HCT116 (cell line): ENCODE results near the gene WFDC5. TPM values are rescaled to one million over a fixed set of nuclear protein-coding genes. Genes with fewer than 3 reads are reported as not detected.

Experiments used
- ATAC-seq: fragments of 200-7000 bp; cut with Tn5 transposase; 2 replicates; pipeline ENCODE4 v1.9.1; 2020; ENCODE audit warnings: mild to moderate bottlenecking, moderate library complexity
- BruUV-seq: library from RNA; stranded (reverse); fragments of 400-500 nt; replicated peaks from 2 replicates; lab custom pipeline; 2021; lab: Mats Ljungman, UMichigan
- CTCF ChIA-PET: fragments of 300-600 bp; sonication (Branson Sonifier 250); formaldehyde crosslinking; loops from one replicate; lab custom pipeline; 2021; ENCODE audit warnings: antibody characterized with exemption; lab: Charles Lee
- POLR2A ChIA-PET: fragments of 300-600, 350-600 bp; sonication (Branson Sonifier 250); formaldehyde crosslinking; loops from one replicate; lab custom pipeline; 2021; ENCODE audit warnings: antibody characterized with exemption; lab: Charles Lee
- RAD21 ChIA-PET, 2 experiments: fragments of 300-600 bp; sonication (Branson Sonifier 250); formaldehyde crosslinking; loops; one replicate each; lab custom pipeline; 2023; ENCODE audit warnings: low total read pairs in 2 of 2; ENCODE audit not compliant: uncharacterized antibody in 2 of 2, unreplicated experiment in 2 of 2, low non-redundant PET in 1 of 2; lab: Charles Lee
- DNase-seq: peaks from one replicate; pipeline ENCODE4 v3.0.0-alpha.2; 2010; ENCODE audit warnings: low read depth, low spot score
- H2AFZ ChIP-seq: fragments of 200-600 bp; shearing (Covaris generic), sonication (generic); 2 replicates; pipeline ENCODE4 v1.6.1; 2017; ENCODE audit warnings: low read depth, mixed run types, mixed read lengths, antibody characterized with exemption, low read length; ENCODE audit not compliant: poor library complexity, severe bottlenecking
- H3K27ac ChIP-seq: 2 replicates; pipeline ENCODE4 v1.5.1; 2012; ENCODE audit warnings: low read depth, low read length
- H3K27me3 ChIP-seq: fragments of 200-600 bp; sonication (generic); 2 replicates; pipeline ENCODE4 v1.6.1; 2016; ENCODE audit warnings: mixed run types, low read length, mixed read lengths; ENCODE audit not compliant: insufficient read depth
- H3K36me3 ChIP-seq, 2 experiments: fragments of 200-500 bp in 1 of 2; fragments of 200-600 bp in 1 of 2; sonication (Bioruptor generic) in 1 of 2; sonication (generic) in 1 of 2; 2 replicates each; pipeline versions ENCODE4 v1.5.1 to v1.6.1; 2014 to 2016; ENCODE audit warnings: low read length in 2 of 2, inconsistent platforms in 1 of 2, mixed read lengths in 1 of 2, mixed run types in 1 of 2; ENCODE audit not compliant: insufficient read depth in 2 of 2, control insufficient read depth in 1 of 2
- H3K4me1 ChIP-seq, 2 experiments: fragments of 200-600 bp in 1 of 2; sonication (generic) in 1 of 2; 2 replicates each; pipeline versions ENCODE4 v1.5.1 to v1.6.1; 2012 to 2017; ENCODE audit warnings: low read length in 2 of 2, inconsistent platforms in 1 of 2, mild to moderate bottlenecking in 1 of 2, mixed read lengths in 1 of 2, mixed run types in 1 of 2, moderate library complexity in 1 of 2; ENCODE audit not compliant: insufficient read depth in 2 of 2, control insufficient read depth in 1 of 2
- H3K4me2 ChIP-seq: fragments of 200-600 bp; sonication (generic); 2 replicates; pipeline ENCODE4 v1.6.1; 2017; ENCODE audit warnings: mixed run types, low read length, mixed read lengths
- H3K4me3 ChIP-seq, 2 experiments: fragments of 200-600 bp in 1 of 2; sonication (generic) in 1 of 2; replicated peaks in 1 of 2; 2 replicates each; pipeline ENCODE4 v1.5.1; 2011 to 2016; ENCODE audit warnings: low read length in 2 of 2, control low read depth in 1 of 2, low read depth in 1 of 2, mild to moderate bottlenecking in 1 of 2, mixed read lengths in 1 of 2, mixed run types in 1 of 2
- H3K79me2 ChIP-seq: fragments of 200-600 bp; sonication (generic); 2 replicates; pipeline ENCODE4 v1.6.1; 2017; ENCODE audit warnings: mild to moderate bottlenecking, mixed run types, low read length, moderate library complexity, mixed read lengths; ENCODE audit not compliant: insufficient read depth
- H3K9ac ChIP-seq: fragments of 200-600 bp; sonication (generic); 2 replicates; pipeline ENCODE4 v1.6.1; 2016; ENCODE audit warnings: low read length, mixed read lengths
- H3K9me2 ChIP-seq: fragments of 200-600 bp; sonication (generic), shearing (Covaris generic); 2 replicates; pipeline ENCODE4 v1.6.1; 2017; ENCODE audit warnings: mixed run types, mild to moderate bottlenecking, moderate library complexity; ENCODE audit not compliant: insufficient read depth
- H3K9me3 ChIP-seq, 2 experiments: fragments of 200-500 bp in 1 of 2; fragments of 200-600 bp in 1 of 2; sonication (Bioruptor generic) in 1 of 2; sonication (generic) in 1 of 2; 2 replicates each; pipeline ENCODE4 v1.6.1; 2014 to 2017; ENCODE audit warnings: low read length in 2 of 2, mixed read lengths in 2 of 2, inconsistent platforms in 1 of 2, low read depth in 1 of 2, mild to moderate bottlenecking in 1 of 2, mixed run types in 1 of 2, moderate library complexity in 1 of 2; ENCODE audit not compliant: control insufficient read depth in 1 of 2, insufficient read depth in 1 of 2
- H4K20me1 ChIP-seq: fragments of 200-600 bp; sonication (generic), shearing (Covaris generic); 2 replicates; pipeline ENCODE4 v1.6.1; 2017; ENCODE audit warnings: mixed run types, mild to moderate bottlenecking, moderate library complexity; ENCODE audit not compliant: insufficient read depth
- CTCF ChIP-seq, 3 experiments: fragments of 200-600 bp in 1 of 3; sonication (generic) in 1 of 3; IDR thresholded peaks in 2 of 3; conservative IDR thresholded peaks in 1 of 3; 2 replicates each; pipeline ENCODE4 v1.5.1; 2012 to 2017; ENCODE audit warnings: low read depth in 2 of 3, low read length in 2 of 3, antibody characterized with exemption in 1 of 3, borderline replicate concordance in 1 of 3, control low read depth in 1 of 3, mild to moderate bottlenecking in 1 of 3, mixed read lengths in 1 of 3, mixed run types in 1 of 3, moderate library complexity in 1 of 3; ENCODE audit not compliant: insufficient read depth in 1 of 3
- EGR1 ChIP-seq: IDR thresholded peaks from 2 replicates; pipeline ENCODE4 v1.6.1; 2012; ENCODE audit warnings: low read depth
- ELF1 ChIP-seq: IDR thresholded peaks from 2 replicates; pipeline ENCODE4 v1.6.1; 2012; ENCODE audit warnings: low read depth, borderline replicate concordance
- EZH2 ChIP-seq: fragments of 200-600 bp; sonication (generic); IDR thresholded peaks from 2 replicates; pipeline ENCODE4 v1.6.1; 2017; ENCODE audit warnings: antibody characterized with exemption, mixed run types
- JUND ChIP-seq: IDR thresholded peaks from 2 replicates; pipeline ENCODE4 v1.6.1; 2012
- MAX ChIP-seq: IDR thresholded peaks from 2 replicates; pipeline ENCODE4 v1.6.1; 2012
- REST ChIP-seq: IDR thresholded peaks from 2 replicates; pipeline ENCODE4 v1.6.1; 2012; ENCODE audit warnings: low read depth
- SP1 ChIP-seq: IDR thresholded peaks from 2 replicates; pipeline ENCODE4 v1.6.1; 2012; ENCODE audit warnings: low read depth
- SRF ChIP-seq: IDR thresholded peaks from 2 replicates; pipeline ENCODE4 v1.6.1; 2012; ENCODE audit warnings: low read depth
- TCF7L2 ChIP-seq: IDR thresholded peaks from 2 replicates; pipeline ENCODE4 v1.7.0; 2011; ENCODE audit warnings: borderline replicate concordance, inconsistent platforms; ENCODE audit not compliant: insufficient read depth, insufficient read length; ENCODE audit errors: extremely low read depth
- YY1 ChIP-seq: IDR thresholded peaks from 2 replicates; pipeline ENCODE4 v1.6.1; 2011; ENCODE audit warnings: low read length, low read depth, moderate library complexity, mild to moderate bottlenecking; ENCODE audit not compliant: insufficient replicate concordance; ENCODE audit errors: extremely low read depth
- ZFX ChIP-seq: fragments of 450-650 bp; IDR thresholded peaks from 2 replicates; pipeline ENCODE4 v1.6.1; 2017
- ZNF274 ChIP-seq: fragments of 200-500 bp; sonication (Bioruptor generic); IDR thresholded peaks from 2 replicates; pipeline ENCODE4 v1.6.1; 2014; ENCODE audit warnings: mild to moderate bottlenecking, low read depth, low read length, inconsistent platforms
- intact Hi-C: fragments of 100-400 bp; cut with micrococcal nuclease; formaldehyde crosslinking; loops from 2 replicates; pipeline ENCODE4 v1.10.0; 2022
- total RNA-seq: library from RNA; stranded (reverse); gene quantifications from one replicate; pipeline ENCODE4 v1.2.1, GENCODE V29; 2021; ENCODE audit not compliant: unreplicated experiment

WFDC5 gene
- total RNA-seq, 1 experiment from 2014 or later, result not detected

GRCh38 chr20:45092898-45093297 lies 22.1 kb downstream of the WFDC5 start:
- no TSS peak for BruUV-seq
- RAD21 ChIA-PET, result no interaction called here
- H2AFZ ChIP-seq, result no peak overlapping the region

GRCh38 chr20:45091366-45091765 lies 23.6 kb downstream of the WFDC5 start:
- Histone ChIP-seq H2AFZ (no peak overlapping the region), H3K27ac (no peak overlapping the region), H3K9me3 (no peaks in the 10 kb centered on the region), H3K4me2 (no peak overlapping the region), H3K9ac (no peak overlapping the region), H3K27me3 (no peaks in the 10 kb centered on the region), H3K4me3 (no peak overlapping the region), H4K20me1 (no peaks in the 10 kb centered on the region), H3K36me3 (no peaks in the 10 kb centered on the region), H3K4me1 (no peaks in the 10 kb centered on the region), H3K79me2 (no peaks in the 10 kb centered on the region), H3K9me2 (no peaks in the 10 kb centered on the region)
- BruUV-seq, result no TSS peak
- ATAC-seq (no peak), DNase-seq (no peak)
- intact Hi-C loops, result no loop called here
- ChIA-PET RAD21 (no interaction called here), CTCF (no interaction called here), POLR2A (no interaction called here)
- TF ChIP-seq ZNF274, result no peak
- TF ChIP-seq ZFX, result no peak
- TF ChIP-seq REST, result no peak
- no peak for TF ChIP-seq JUND
- no peak for TF ChIP-seq TCF7L2
- TF ChIP-seq ELF1, result no peak
- no peak for TF ChIP-seq SP1
- no peak for TF ChIP-seq MAX
- TF ChIP-seq EZH2, result no peak
- no peak for TF ChIP-seq YY1
- no peak for TF ChIP-seq EGR1

More at GRCh38 chr20:45092898-45093297, 22.1 kb downstream of the WFDC5 start:
- no peaks in the 10 kb centered on the region for H3K9me2 ChIP-seq
- H3K4me2 ChIP-seq, result no peak overlapping the region
- H3K27me3 ChIP-seq, result no peaks in the 10 kb centered on the region
- DNase-seq (no peak), ATAC-seq (no peak)
- no peak overlapping the region for H3K4me3 ChIP-seq
- H3K9ac ChIP-seq, result no peak overlapping the region
- no peak overlapping the region for H3K27ac ChIP-seq
- CTCF ChIA-PET, result interaction anchor here (7.6 kb wide), 1 partner anchor 50 kb away, joined by 92 read pairs; no protein-coding TSS in a partner anchor
- H3K4me1 ChIP-seq, result no peaks in the 10 kb centered on the region
- H3K79me2 ChIP-seq, result no peaks in the 10 kb centered on the region
- H4K20me1 ChIP-seq, result no peaks in the 10 kb centered on the region
- TF ChIP-seq EZH2 (no peak), SRF (no peak), JUND (no peak), CTCF (IDR thresholded peaks at IDR 0.05 in 2 of 3, conservative IDR thresholded peaks at IDR 0.05 in 1 of 3; ENCODE audit: borderline replicate concordance in 1 of 3, insufficient read depth in 1 of 3, low read depth in 2 of 3, low read length in 2 of 3) (no peak)
- TF ChIP-seq, all 23 proteins: peak for 0
- intact Hi-C loops, result no loop called here
- POLR2A ChIA-PET, result no interaction called here
- Histone ChIP-seq H3K36me3 (no peaks in the 10 kb centered on the region), H3K9me3 (no peaks in the 10 kb centered on the region)
